ENCODE results near the gene PDZD4. TPM values are rescaled to one million over a fixed set of nuclear protein-coding genes. Genes with fewer than 3 reads are reported as not detected.

The PDZD4 gene
- total RNA-seq, 5 donors from 2014 or later (not counting 1 experiment from before 2014, with no cell fraction given): 3.7 to 51.3 (median 9.0) TPM

GRCh38 chrX:153830640-153831428 is 490 bp upstream of the PDZD4 start:
- peaks cover 5 to 13% of the 10 kb centered on the region in 2 donors for H3K27me3 Mint-ChIP-seq
- H3K4me3 Mint-ChIP-seq: peak overlapping the region; percentile 31 to 64 (median 58)
- H3K27ac ChIP-seq (ENCODE audit: low read length): no peak overlapping the region
- H3K9me3 ChIP-seq: no peaks in the 10 kb centered on the region
- DNase-seq (no peak), ATAC-seq (replicated peaks in 1 of 4) (peak in 1 of 4 experiments; percentile 36)
- H3K36me3 ChIP-seq (ENCODE audit: control insufficient read depth in 2 of 2, extremely low read depth in 1 of 2, insufficient read depth in 1 of 2, low read length in 1 of 2): no peaks in the 10 kb centered on the region
- peaks cover 0 to 23% of the 10 kb centered on the region in 2 experiments for H3K4me1 ChIP-seq (ENCODE audit: control insufficient read depth in 1 of 2, extremely low read depth in 1 of 2, insufficient read depth in 2 of 2, low read length in 2 of 2)
- H3K4me3 ChIP-seq (ENCODE audit: control insufficient read depth in 1 of 2, extremely low read depth in 1 of 2, low read length in 1 of 2): peak overlapping the region in 1 of 2 donors; percentile 21
- H3K4me1 Mint-ChIP-seq: peaks cover 13 to 23% (median 18%) of the 10 kb centered on the region in 3 donors
- H3K9me3 Mint-ChIP-seq: no peaks in the 10 kb centered on the region
- ChIA-PET POLR2A (no interaction called here), CTCF (no interaction called here)
- H3K27me3 ChIP-seq (replicated peaks in 1 of 2; ENCODE audit: control insufficient read depth in 2 of 2, extremely low read depth in 1 of 2, insufficient read depth in 2 of 2, low read length in 1 of 2): peaks cover 0 to 10% of the 10 kb centered on the region in 2 experiments
- H3K27ac Mint-ChIP-seq: no peak overlapping the region
- no peaks in the 10 kb centered on the region for H3K36me3 Mint-ChIP-seq
- WGBS (ENCODE audit: insufficient coverage): 1% methylated on average over 40 of the region's 102 CpGs

- peak in 3 of 4 experiments; percentile 25 to 33 (median 30) for ATAC-seq (replicated peaks in 1 of 4)
- DNase-seq: no peak
- Mint-ChIP-seq H3K4me3 (peak overlapping the region; percentile 46 to 73 (median 66)), H3K9me3 (no peaks in the 10 kb centered on the region), H3K36me3 (no peaks in the 10 kb centered on the region), H3K27me3 (peaks cover 5 to 13% of the 10 kb centered on the region in 2 donors), H3K4me1 (peaks cover 16 to 23% (median 20%) of the 10 kb centered on the region in 3 donors), H3K27ac (no peak overlapping the region)
- 0% methylated on average over 4 of the region's 27 CpGs for WGBS (ENCODE audit: insufficient coverage)
- peaks cover 0 to 28% of the 10 kb centered on the region in 2 experiments for H3K4me1 ChIP-seq (ENCODE audit: control insufficient read depth in 1 of 2, extremely low read depth in 1 of 2, insufficient read depth in 2 of 2, low read length in 2 of 2)
- H3K9me3 ChIP-seq: no peaks in the 10 kb centered on the region
- CTCF ChIA-PET: no interaction called here
- POLR2A ChIA-PET: interaction anchor here in 1 of 2 donors (1.0 kb wide), 1 partner anchor 716 kb away, joined by 11 read pairs; no protein-coding TSS in a partner anchor
- peaks cover 0 to 10% of the 10 kb centered on the region in 2 experiments for H3K27me3 ChIP-seq (replicated peaks in 1 of 2; ENCODE audit: control insufficient read depth in 2 of 2, extremely low read depth in 1 of 2, insufficient read depth in 2 of 2, low read length in 1 of 2)
- H3K36me3 ChIP-seq (ENCODE audit: control insufficient read depth in 2 of 2, extremely low read depth in 1 of 2, insufficient read depth in 1 of 2, low read length in 1 of 2): no peaks in the 10 kb centered on the region
- no peak overlapping the region for H3K27ac ChIP-seq (ENCODE audit: low read length)
- H3K4me3 ChIP-seq (ENCODE audit: control insufficient read depth in 1 of 2, extremely low read depth in 1 of 2, low read length in 1 of 2): peak overlapping the region in 1 of 2 donors; percentile 37
Observed at GRCh38 chrX:153829549-153829798, 870 bp downstream of the PDZD4 start.

GRCh38 chrX:153828723-153829548 is 1.4 kb downstream of the PDZD4 start:
- CTCF ChIA-PET: no interaction called here
- H3K36me3 Mint-ChIP-seq: no peaks in the 10 kb centered on the region
- peak overlapping the region in 1 of 2 donors; percentile 65 for H3K27ac Mint-ChIP-seq
- H3K4me1 Mint-ChIP-seq: peaks cover 20 to 24% (median 23%) of the 10 kb centered on the region in 3 donors
- ATAC-seq (replicated peaks in 1 of 4): peak; percentile 22 to 64 (median 47)
- H3K9me3 Mint-ChIP-seq: no peaks in the 10 kb centered on the region
- H3K4me3 ChIP-seq (ENCODE audit: control insufficient read depth in 1 of 2, extremely low read depth in 1 of 2, low read length in 1 of 2): peak overlapping the region in 1 of 2 donors; percentile 37
- peaks cover 5 to 13% of the 10 kb centered on the region in 2 donors for H3K27me3 Mint-ChIP-seq
- H3K4me3 Mint-ChIP-seq: peak overlapping the region; percentile 46 to 73 (median 66)
- H3K9me3 ChIP-seq: no peaks in the 10 kb centered on the region
- POLR2A ChIA-PET: interaction anchor here in 1 of 2 donors (1.0 kb wide), 1 partner anchor 716 kb away, joined by 11 read pairs; no protein-coding TSS in a partner anchor
- H3K27me3 ChIP-seq (replicated peaks in 1 of 2; ENCODE audit: control insufficient read depth in 2 of 2, extremely low read depth in 1 of 2, insufficient read depth in 2 of 2, low read length in 1 of 2): peaks cover 0 to 10% of the 10 kb centered on the region in 2 experiments
- H3K36me3 ChIP-seq (ENCODE audit: control insufficient read depth in 2 of 2, extremely low read depth in 1 of 2, insufficient read depth in 1 of 2, low read length in 1 of 2): no peaks in the 10 kb centered on the region
- peak in 2 of 35 experiments; percentile 16 to 26 for DNase-seq
- no peak overlapping the region for H3K27ac ChIP-seq (ENCODE audit: low read length)
- 55% methylated on average over 22 of the region's 50 CpGs for WGBS (ENCODE audit: insufficient coverage)
- H3K4me1 ChIP-seq (ENCODE audit: control insufficient read depth in 1 of 2, extremely low read depth in 1 of 2, insufficient read depth in 2 of 2, low read length in 2 of 2): peaks cover 0 to 33% of the 10 kb centered on the region in 2 experiments

- no CpG with 5 or more reads among the region's 17 CpGs for WGBS (ENCODE audit: insufficient coverage)
Observed at GRCh38 chrX:153828308-153828707, 2.0 kb downstream of the PDZD4 start.

GRCh38 chrX:153827903-153828302 is 2.4 kb downstream of the PDZD4 start:
- H3K36me3 ChIP-seq (ENCODE audit: control insufficient read depth in 2 of 2, extremely low read depth in 1 of 2, insufficient read depth in 1 of 2, low read length in 1 of 2): no peaks in the 10 kb centered on the region
- H3K9me3 Mint-ChIP-seq: no peaks in the 10 kb centered on the region
- H3K27ac ChIP-seq (ENCODE audit: low read length): no peak overlapping the region
- no peak overlapping the region for H3K4me3 ChIP-seq (ENCODE audit: control insufficient read depth in 1 of 2, extremely low read depth in 1 of 2, low read length in 1 of 2)
- H3K4me3 Mint-ChIP-seq: peak overlapping the region in 2 of 3 donors; percentile 13 to 28
- peak overlapping the region; percentile 1 to 52 for H3K27ac Mint-ChIP-seq
- whole genome bisulfite sequencing (ENCODE audit: insufficient coverage): no CpG with 5 or more reads among the region's 9 CpGs
- POLR2A ChIA-PET: no interaction called here
- peaks cover 25 to 29% (median 28%) of the 10 kb centered on the region in 3 donors for H3K4me1 Mint-ChIP-seq
- ATAC-seq (replicated peaks in 1 of 4): no peak
- peaks cover 2 to 40% of the 10 kb centered on the region in 2 experiments for H3K4me1 ChIP-seq (ENCODE audit: control insufficient read depth in 1 of 2, extremely low read depth in 1 of 2, insufficient read depth in 2 of 2, low read length in 2 of 2)
- no peak for DNase-seq
- CTCF ChIA-PET: no interaction called here
- H3K9me3 ChIP-seq: no peaks in the 10 kb centered on the region
- peaks cover 5 to 13% of the 10 kb centered on the region in 2 donors for H3K27me3 Mint-ChIP-seq
- H3K27me3 ChIP-seq (replicated peaks in 1 of 2; ENCODE audit: control insufficient read depth in 2 of 2, extremely low read depth in 1 of 2, insufficient read depth in 2 of 2, low read length in 1 of 2): peaks cover 0 to 10% of the 10 kb centered on the region in 2 experiments
- no peaks in the 10 kb centered on the region for H3K36me3 Mint-ChIP-seq

More at GRCh38 chrX:153828308-153828707, 2.0 kb downstream of the PDZD4 start:
- H3K36me3 ChIP-seq (ENCODE audit: control insufficient read depth in 2 of 2, extremely low read depth in 1 of 2, insufficient read depth in 1 of 2, low read length in 1 of 2): no peaks in the 10 kb centered on the region
- Mint-ChIP-seq H3K4me1 (peaks cover 25 to 29% (median 28%) of the 10 kb centered on the region in 3 donors), H3K27me3 (peaks cover 5 to 13% of the 10 kb centered on the region in 2 donors), H3K27ac (peak overlapping the region in 1 of 2 donors; percentile 52), H3K9me3 (no peaks in the 10 kb centered on the region), H3K4me3 (peak overlapping the region in 2 of 3 donors; percentile 51 to 66), H3K36me3 (no peaks in the 10 kb centered on the region)
- POLR2A ChIA-PET: interaction anchor here in 1 of 2 donors (1.0 kb wide), 1 partner anchor 717 kb away, joined by 11 read pairs; no protein-coding TSS in a partner anchor
- H3K9me3 ChIP-seq: no peaks in the 10 kb centered on the region
- no peak overlapping the region for H3K4me3 ChIP-seq (ENCODE audit: control insufficient read depth in 1 of 2, extremely low read depth in 1 of 2, low read length in 1 of 2)
- DNase-seq: no peak
- no peak overlapping the region for H3K27ac ChIP-seq (ENCODE audit: low read length)
- H3K4me1 ChIP-seq (ENCODE audit: control insufficient read depth in 1 of 2, extremely low read depth in 1 of 2, insufficient read depth in 2 of 2, low read length in 2 of 2): peaks cover 2 to 38% of the 10 kb centered on the region in 2 experiments
- H3K27me3 ChIP-seq (replicated peaks in 1 of 2; ENCODE audit: control insufficient read depth in 2 of 2, extremely low read depth in 1 of 2, insufficient read depth in 2 of 2, low read length in 1 of 2): peaks cover 0 to 10% of the 10 kb centered on the region in 2 experiments
- ATAC-seq (replicated peaks in 1 of 4): no peak
- CTCF ChIA-PET: no interaction called here

GRCh38 chrX:153827016-153827415 is 3.3 kb downstream of the PDZD4 start:
- Histone ChIP-seq H3K27me3 (replicated peaks in 1 of 2; ENCODE audit: control insufficient read depth in 2 of 2, extremely low read depth in 1 of 2, insufficient read depth in 2 of 2, low read length in 1 of 2) (peaks cover 0 to 10% of the 10 kb centered on the region in 2 experiments), H3K9me3 (no peaks in the 10 kb centered on the region), H3K4me1 (ENCODE audit: control insufficient read depth in 1 of 2, extremely low read depth in 1 of 2, insufficient read depth in 2 of 2, low read length in 2 of 2) (peaks cover 4 to 49% of the 10 kb centered on the region in 2 experiments), H3K4me3 (ENCODE audit: control insufficient read depth in 1 of 2, extremely low read depth in 1 of 2, low read length in 1 of 2) (no peak overlapping the region), H3K36me3 (ENCODE audit: control insufficient read depth in 2 of 2, extremely low read depth in 1 of 2, insufficient read depth in 1 of 2, low read length in 1 of 2) (no peaks in the 10 kb centered on the region), H3K27ac (ENCODE audit: low read length) (no peak overlapping the region)
- POLR2A ChIA-PET: no interaction called here
- peak overlapping the region; percentile 6 to 18 for H3K27ac Mint-ChIP-seq
- peaks cover 32 to 36% (median 33%) of the 10 kb centered on the region in 3 donors for H3K4me1 Mint-ChIP-seq
- CTCF ChIA-PET: no interaction called here
- H3K9me3 Mint-ChIP-seq: no peaks in the 10 kb centered on the region
- H3K36me3 Mint-ChIP-seq: no peaks in the 10 kb centered on the region
- no CpG with 5 or more reads among the region's 3 CpGs for WGBS (ENCODE audit: insufficient coverage)
- peaks cover 3 to 9% of the 10 kb centered on the region in 2 donors for H3K27me3 Mint-ChIP-seq
- no peak for DNase-seq
- ATAC-seq (replicated peaks in 1 of 4): no peak
- peak overlapping the region in 1 of 3 donors; percentile 13 for H3K4me3 Mint-ChIP-seq
